Lower leg skin (tissue), 4 donors: ENCODE data around the gene MYO15B. TPM values are rescaled to one million over a fixed set of nuclear protein-coding genes. Genes with fewer than 3 reads are reported as not detected.
"Not testable (repeated sequence)": the region's sequence is repeated elsewhere in the genome, so short reads cannot be mapped to it uniquely, and the experiment has no call there.

Experiments
- DNase-seq, 2 donors: peaks; one replicate each; pipeline ENCODE4 v3.0.0-alpha.2; 2019; ENCODE audit warnings: low spot score in 2 of 2
- H3K4me3 ChIP-seq: fragments of 200-600 bp; sonication (generic); 2 replicates; pipeline ENCODE4 v1.5.1; 2017; ENCODE audit warnings: mild to moderate bottlenecking, low read depth; ENCODE audit not compliant: poor library complexity, severe bottlenecking
- CTCF ChIP-seq, 3 donors: fragments of 450-650 bp; IDR thresholded peaks; one replicate each; pipeline ENCODE4 v1.5.1; 2016; ENCODE audit warnings: antibody characterized with exemption in 3 of 3, mild to moderate bottlenecking in 3 of 3, moderate library complexity in 2 of 3
- POLR2A ChIP-seq, 2 donors: fragments of 450-650 bp; IDR thresholded peaks; one replicate each; pipeline ENCODE4 v1.6.1; 2016 to 2017; ENCODE audit warnings: antibody characterized with exemption in 2 of 2, mild to moderate bottlenecking in 1 of 2, moderate library complexity in 1 of 2
- WGBS, 2 donors: methylation state at CpG; one replicate each; pipeline ENCODE4 v1.1.5; 2018; 5-methylcytosine and 5-hydroxymethylcytosine counted together
- intact Hi-C: fragments of 100-400 bp; cut with DNase I; formaldehyde crosslinking; loops from one replicate; pipeline ENCODE4 v1.15.0; 2023; ENCODE audit warnings: low total_unique reads
- total RNA-seq, 4 donors: library from RNA; depleted of rRNA; stranded (reverse); fragments of >200 nt; gene quantifications; one replicate each; pipeline ENCODE4 v1.1.0, GENCODE V29; 2016

The MYO15B gene
- total RNA-seq, 4 donors from 2014 or later = 32.1 to 103 (median 38.9) TPM

DNA sequence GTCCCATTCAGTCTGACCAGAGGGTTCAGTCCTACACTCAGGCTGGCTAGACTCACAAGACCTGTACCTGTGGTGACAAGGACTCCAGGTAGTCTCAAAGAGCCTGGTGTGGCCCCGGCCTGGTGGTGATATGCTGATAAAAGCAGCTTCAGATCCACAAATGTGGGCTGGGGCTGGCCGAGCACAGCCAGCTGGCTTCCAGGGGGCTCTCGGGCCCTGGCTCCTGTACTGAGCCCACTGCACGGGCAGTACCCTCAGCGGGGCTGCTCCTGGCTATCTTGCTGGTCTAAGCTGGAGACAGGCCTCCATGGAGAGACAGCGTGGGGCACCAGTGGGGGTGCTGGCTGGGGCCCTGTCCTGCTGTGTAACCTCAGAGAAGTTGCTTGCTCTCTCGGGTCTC lies 50.0 kb downstream of the MYO15B start:
- H3K4me3 ChIP-seq = no peak overlapping the region
- intact Hi-C loops = no loop called here
- no peak for TF ChIP-seq POLR2A (IDR thresholded peaks at IDR 0.05)
- no peak for TF ChIP-seq CTCF (IDR thresholded peaks at IDR 0.05)
- no peak for DNase-seq
- 83 to 98% methylated on average over 5 of the region's 7 CpGs for WGBS, 2 donors

- DNase-seq, intact Hi-C loops, H3K4me3 ChIP-seq: not testable (repeated sequence)
- 95 to 97% methylated on average over 12 of the region's 12 CpGs for WGBS, 2 donors
These were observed 50.4 kb downstream of the MYO15B start for GRCh38 chr17:75638039-75638438.

- intact Hi-C loops = no loop called here
- H3K4me3 ChIP-seq = no peak overlapping the region
- DNase-seq = no peak
- TF ChIP-seq POLR2A (IDR thresholded peaks at IDR 0.05) (no peak), CTCF (IDR thresholded peaks at IDR 0.05) (no peak)
- WGBS, 2 donors = 92 to 93% methylated on average over 5 to 13 of the region's 13 CpGs
These were observed 51.3 kb downstream of the MYO15B start for GRCh38 chr17:75638893-75639292.

DNA sequence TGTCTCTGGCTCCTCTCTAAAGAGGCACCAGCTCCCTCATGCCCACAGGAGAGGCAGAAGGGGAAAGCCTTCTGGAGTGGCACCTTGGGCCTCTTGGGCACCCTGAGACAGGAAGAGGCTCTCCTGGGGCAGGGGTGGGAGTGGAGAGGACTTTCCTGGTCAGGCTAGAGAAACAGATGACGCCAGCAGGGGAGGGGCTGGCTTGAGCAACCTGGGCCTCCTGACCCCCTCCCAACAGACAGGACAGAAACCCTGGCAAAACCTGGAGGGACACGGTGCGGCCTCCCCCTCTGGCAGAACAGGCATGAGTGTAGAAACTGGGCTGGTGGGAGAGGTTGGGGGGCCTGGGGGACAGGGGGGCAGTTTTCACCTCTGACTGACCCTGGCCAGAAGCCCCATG lies 51.7 kb downstream of the MYO15B start:
- intact Hi-C loops = no loop called here

DNA sequence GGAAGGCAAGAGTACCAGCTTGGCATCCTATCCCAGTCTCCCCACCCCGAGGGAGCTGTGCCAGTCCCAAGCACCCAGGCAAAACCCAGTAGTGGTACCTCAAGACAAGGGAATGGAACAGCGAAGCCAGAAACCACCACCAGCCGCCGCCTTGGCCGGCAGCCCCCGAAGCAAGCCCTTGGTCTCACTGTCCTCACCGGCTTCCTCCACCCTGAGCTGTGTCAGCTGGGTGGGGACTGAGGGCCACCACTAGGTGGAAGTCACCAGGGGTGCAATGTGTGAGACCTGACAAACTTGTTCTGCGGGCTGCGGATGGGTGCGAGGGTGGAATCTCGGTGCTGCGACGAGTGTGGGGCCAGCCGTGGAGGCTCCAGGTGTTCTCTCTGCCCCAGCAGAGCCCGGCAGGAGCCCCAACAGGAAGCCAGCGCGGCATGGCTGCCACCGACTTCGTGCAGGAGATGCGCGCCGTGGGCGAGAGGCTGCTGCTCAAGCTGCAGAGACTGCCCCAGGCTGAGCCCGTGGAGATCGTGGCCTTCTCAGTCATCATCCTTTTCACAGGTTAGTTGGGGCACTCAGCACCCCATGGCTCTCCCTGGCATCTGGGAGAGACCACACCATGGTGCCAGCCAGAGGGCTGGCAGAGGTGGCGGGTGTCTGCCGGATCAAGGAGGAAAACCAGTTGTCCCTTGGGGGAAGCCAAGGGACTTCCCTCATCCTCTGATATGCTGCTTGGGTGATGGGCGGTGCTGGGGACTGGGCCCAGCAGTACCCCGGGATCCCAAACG lies 52.4 kb downstream of the MYO15B start:
- H3K4me3 ChIP-seq = no peak overlapping the region
- DNase-seq = no peak

More for the DNA sequence above, 51.7 kb downstream of the MYO15B start:
- TF ChIP-seq CTCF (IDR thresholded peaks at IDR 0.05) (no peak), POLR2A (IDR thresholded peaks at IDR 0.05) (no peak)
- WGBS, 2 donors = 64 to 96% methylated on average over 3 of the region's 3 CpGs
- no peak for DNase-seq
- H3K4me3 ChIP-seq = no peak overlapping the region

More for the DNA sequence above, 52.4 kb downstream of the MYO15B start:
- WGBS, 2 donors = 62 to 71% methylated on average over 29 to 30 of the region's 30 CpGs
- intact Hi-C loops = no loop called here
- no peak for TF ChIP-seq POLR2A (IDR thresholded peaks at IDR 0.05)
- TF ChIP-seq CTCF (IDR thresholded peaks at IDR 0.05) = no peak
